HG03520 (cell line): ENCODE measurements around the gene RYR2.

Experiments
- ATAC-seq: cut with Tn5 transposase; IDR thresholded peaks from one replicate; pipeline ENCODE4 v1.9.1; 2021; ENCODE audit warnings: mild to moderate bottlenecking, moderate library complexity; ENCODE audit not compliant: unreplicated experiment

Gene RYR2

GRCh38 chr1:237041795-237042525 is at the start of gene RYR2:
TSS of gene RYR2 (plus strand) at chr1:237042184. CDS start at chr1:237042522, 338 bp downstream.
- no peak for ATAC-seq

- ATAC-seq: no peak
These were observed 49.5 kb upstream of the RYR2 start for GRCh38 chr1:236992449-236992848.

GRCh38 chr1:236994450-236994849 is 47.5 kb upstream of the RYR2 start:
- no peak for ATAC-seq

GRCh38 chr1:236997361-236997760 is 44.6 kb upstream of the RYR2 start:
- ATAC-seq: no peak

GRCh38 chr1:236997882-236998281 is 44.1 kb upstream of the RYR2 start:
- ATAC-seq: no peak

GRCh38 chr1:236998546-236998945 is 43.4 kb upstream of the RYR2 start:
- ATAC-seq: no peak

- no peak for ATAC-seq
These were observed 41.8 kb upstream of the RYR2 start for GRCh38 chr1:237000191-237000590.

GRCh38 chr1:237003516-237003915 is 38.5 kb upstream of the RYR2 start:
- ATAC-seq: no peak

GRCh38 chr1:237004116-237004515 is 37.9 kb upstream of the RYR2 start, which contains the start of gene MT1HL1:
TSS of gene MT1HL1 (minus strand) at chr1:237004441. CDS start at chr1:237004372, 69 bp downstream.
- no peak for ATAC-seq

- ATAC-seq: no peak
These were observed 36.3 kb upstream of the RYR2 start for GRCh38 chr1:237005674-237006073.

- no peak for ATAC-seq
These were observed 34.7 kb upstream of the RYR2 start for GRCh38 chr1:237007147-237007881.

GRCh38 chr1:237009611-237010010 is 32.4 kb upstream of the RYR2 start:
- no peak for ATAC-seq

GRCh38 chr1:237011432-237011831 is 30.6 kb upstream of the RYR2 start:
- no peak for ATAC-seq

- no peak for ATAC-seq
These were observed 29.6 kb upstream of the RYR2 start for GRCh38 chr1:237012361-237012760.

GRCh38 chr1:237012788-237013383 is 29.1 kb upstream of the RYR2 start:
- no peak for ATAC-seq

- no peak for ATAC-seq
These were observed 28.4 kb upstream of the RYR2 start for GRCh38 chr1:237013608-237014007.

- no peak for ATAC-seq
These were observed 25.4 kb upstream of the RYR2 start for GRCh38 chr1:237016626-237017025.

GRCh38 chr1:237018896-237019295 is 23.1 kb upstream of the RYR2 start:
- ATAC-seq: no peak

GRCh38 chr1:237025358-237026074 is 16.5 kb upstream of the RYR2 start:
- no peak for ATAC-seq

- ATAC-seq: no peak
These were observed 12.7 kb upstream of the RYR2 start for GRCh38 chr1:237029240-237029639.

- ATAC-seq: no peak
These were observed 12.0 kb upstream of the RYR2 start for GRCh38 chr1:237029850-237030535.
